ENCODE measurements around the gene RPRD1B. TPM values are rescaled to one million over a fixed set of nuclear protein-coding genes. Genes with fewer than 3 reads are reported as not detected.

Gene RPRD1B
- total and polyA plus RNA-seq, 2 of the 13 experiments (the other 11 are each of a cell fraction or from before 2014, with no cell fraction given) = 31.1 to 41.5 TPM

DNA sequence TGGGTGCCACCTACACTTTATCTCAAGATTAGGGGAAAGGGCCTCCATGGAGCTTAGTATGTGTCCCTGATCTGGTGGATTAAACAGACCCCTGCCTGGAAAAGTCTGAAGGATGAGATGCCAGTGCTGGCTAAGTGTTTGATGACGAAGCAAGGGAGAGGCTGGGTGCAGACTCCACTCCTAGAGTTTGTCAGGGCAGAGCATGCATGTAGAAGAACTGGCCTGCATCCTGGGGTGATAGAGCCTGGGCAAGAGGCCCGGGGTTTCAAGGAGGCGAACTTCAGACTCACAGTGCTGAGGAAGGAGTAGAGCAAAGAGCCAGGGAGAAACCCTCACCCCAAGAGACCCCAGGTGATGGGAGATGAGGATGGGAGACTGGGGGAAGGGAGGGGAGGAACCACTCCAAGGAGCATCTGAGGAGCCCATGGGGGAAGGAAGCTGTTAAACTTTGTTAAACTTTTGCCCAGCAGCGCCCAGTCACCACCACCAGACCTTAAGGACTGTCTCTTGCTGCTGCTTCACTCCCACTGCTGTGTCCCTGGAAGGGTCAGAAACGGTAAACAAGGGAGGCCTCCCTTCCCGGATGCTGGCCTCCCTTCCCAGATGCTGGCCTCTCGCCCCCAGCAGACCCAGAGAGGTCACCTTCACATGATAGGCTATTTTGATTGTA, 61.6 kb downstream of the RPRD1B start (continued):
- TF ChIP-seq NFATC3 (CRISPR knock-in tag; IDR thresholded peaks at IDR 0.05) (no peak), REXO4 (CRISPR knock-in tag; IDR thresholded peaks at IDR 0.05; ENCODE audit: borderline replicate concordance) (no peak), ZZZ3 (CRISPR knock-in tag; IDR thresholded peaks at IDR 0.05; ENCODE audit: borderline replicate concordance) (no peak), PHF20 (CRISPR knock-in tag; IDR thresholded peaks at IDR 0.05) (no peak), MEF2D (CRISPR knock-in tag; IDR thresholded peaks at IDR 0.05) (peak; percentile 39; the same call in 1 of the 2 replicates), SAP130 (CRISPR knock-in tag; IDR thresholded peaks at IDR 0.05; ENCODE audit: low read depth) (peak; percentile 21; the same call in 1 of the 2 replicates), GATAD2A (CRISPR knock-in tag; IDR thresholded peaks at IDR 0.05) (peak; percentile 68), BCL6 (CRISPR knock-in tag; IDR thresholded peaks at IDR 0.05) (peak; percentile 63), FLYWCH1 (CRISPR knock-in tag; IDR thresholded peaks at IDR 0.05) (no peak), TCF12 (IDR thresholded peaks at IDR 0.05) (no peak), TCF12 (CRISPR knock-in tag; IDR thresholded peaks at IDR 0.05) (no peak), THAP11 (CRISPR knock-in tag; IDR thresholded peaks at IDR 0.05) (peak; percentile 31; the same call in 1 of the 2 replicates), AGO2 (optimal IDR thresholded peaks at IDR 0.05; ENCODE audit: low read depth, low read length) (no peak)
- TF ChIP-seq, protein P1, sequence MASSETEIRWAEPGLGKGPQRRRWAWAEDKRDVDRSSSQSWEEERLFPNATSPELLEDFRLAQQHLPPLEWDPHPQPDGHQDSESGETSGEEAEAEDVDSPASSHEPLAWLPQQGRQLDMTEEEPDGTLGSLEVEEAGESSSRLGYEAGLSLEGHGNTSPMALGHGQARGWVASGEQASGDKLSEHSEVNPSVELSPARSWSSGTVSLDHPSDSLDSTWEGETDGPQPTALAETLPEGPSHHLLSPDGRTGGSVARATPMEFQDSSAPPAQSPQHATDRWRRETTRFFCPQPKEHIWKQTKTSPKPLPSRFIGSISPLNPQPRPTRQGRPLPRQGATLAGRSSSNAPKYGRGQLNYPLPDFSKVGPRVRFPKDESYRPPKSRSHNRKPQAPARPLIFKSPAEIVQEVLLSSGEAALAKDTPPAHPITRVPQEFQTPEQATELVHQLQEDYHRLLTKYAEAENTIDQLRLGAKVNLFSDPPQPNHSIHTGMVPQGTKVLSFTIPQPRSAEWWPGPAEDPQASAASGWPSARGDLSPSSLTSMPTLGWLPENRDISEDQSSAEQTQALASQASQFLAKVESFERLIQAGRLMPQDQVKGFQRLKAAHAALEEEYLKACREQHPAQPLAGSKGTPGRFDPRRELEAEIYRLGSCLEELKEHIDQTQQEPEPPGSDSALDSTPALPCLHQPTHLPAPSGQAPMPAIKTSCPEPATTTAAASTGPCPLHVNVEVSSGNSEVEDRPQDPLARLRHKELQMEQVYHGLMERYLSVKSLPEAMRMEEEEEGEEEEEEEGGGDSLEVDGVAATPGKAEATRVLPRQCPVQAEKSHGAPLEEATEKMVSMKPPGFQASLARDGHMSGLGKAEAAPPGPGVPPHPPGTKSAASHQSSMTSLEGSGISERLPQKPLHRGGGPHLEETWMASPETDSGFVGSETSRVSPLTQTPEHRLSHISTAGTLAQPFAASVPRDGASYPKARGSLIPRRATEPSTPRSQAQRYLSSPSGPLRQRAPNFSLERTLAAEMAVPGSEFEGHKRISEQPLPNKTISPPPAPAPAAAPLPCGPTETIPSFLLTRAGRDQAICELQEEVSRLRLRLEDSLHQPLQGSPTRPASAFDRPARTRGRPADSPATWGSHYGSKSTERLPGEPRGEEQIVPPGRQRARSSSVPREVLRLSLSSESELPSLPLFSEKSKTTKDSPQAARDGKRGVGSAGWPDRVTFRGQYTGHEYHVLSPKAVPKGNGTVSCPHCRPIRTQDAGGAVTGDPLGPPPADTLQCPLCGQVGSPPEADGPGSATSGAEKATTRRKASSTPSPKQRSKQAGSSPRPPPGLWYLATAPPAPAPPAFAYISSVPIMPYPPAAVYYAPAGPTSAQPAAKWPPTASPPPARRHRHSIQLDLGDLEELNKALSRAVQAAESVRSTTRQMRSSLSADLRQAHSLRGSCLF (CRISPR knock-in tag; IDR thresholded peaks at IDR 0.05; ENCODE audit: borderline replicate concordance) = no peak
- TF ChIP-seq, protein P2, sequence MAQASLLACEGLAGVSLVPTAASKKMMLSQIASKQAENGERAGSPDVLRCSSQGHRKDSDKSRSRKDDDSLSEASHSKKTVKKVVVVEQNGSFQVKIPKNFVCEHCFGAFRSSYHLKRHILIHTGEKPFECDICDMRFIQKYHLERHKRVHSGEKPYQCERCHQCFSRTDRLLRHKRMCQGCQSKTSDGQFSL (CRISPR knock-in tag; IDR thresholded peaks at IDR 0.05) = no peak
- TF ChIP-seq, protein P3, sequence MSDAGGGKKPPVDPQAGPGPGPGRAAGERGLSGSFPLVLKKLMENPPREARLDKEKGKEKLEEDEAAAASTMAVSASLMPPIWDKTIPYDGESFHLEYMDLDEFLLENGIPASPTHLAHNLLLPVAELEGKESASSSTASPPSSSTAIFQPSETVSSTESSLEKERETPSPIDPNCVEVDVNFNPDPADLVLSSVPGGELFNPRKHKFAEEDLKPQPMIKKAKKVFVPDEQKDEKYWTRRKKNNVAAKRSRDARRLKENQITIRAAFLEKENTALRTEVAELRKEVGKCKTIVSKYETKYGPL (CRISPR knock-in tag; IDR thresholded peaks at IDR 0.05) = no peak
- TF ChIP-seq, protein P4, sequence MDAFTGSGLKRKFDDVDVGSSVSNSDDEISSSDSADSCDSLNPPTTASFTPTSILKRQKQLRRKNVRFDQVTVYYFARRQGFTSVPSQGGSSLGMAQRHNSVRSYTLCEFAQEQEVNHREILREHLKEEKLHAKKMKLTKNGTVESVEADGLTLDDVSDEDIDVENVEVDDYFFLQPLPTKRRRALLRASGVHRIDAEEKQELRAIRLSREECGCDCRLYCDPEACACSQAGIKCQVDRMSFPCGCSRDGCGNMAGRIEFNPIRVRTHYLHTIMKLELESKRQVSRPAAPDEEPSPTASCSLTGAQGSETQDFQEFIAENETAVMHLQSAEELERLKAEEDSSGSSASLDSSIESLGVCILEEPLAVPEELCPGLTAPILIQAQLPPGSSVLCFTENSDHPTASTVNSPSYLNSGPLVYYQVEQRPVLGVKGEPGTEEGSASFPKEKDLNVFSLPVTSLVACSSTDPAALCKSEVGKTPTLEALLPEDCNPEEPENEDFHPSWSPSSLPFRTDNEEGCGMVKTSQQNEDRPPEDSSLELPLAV (CRISPR knock-in tag; conservative IDR thresholded peaks at IDR 0.05; ENCODE audit: low read depth) = no peak
- TF ChIP-seq, protein P5, sequence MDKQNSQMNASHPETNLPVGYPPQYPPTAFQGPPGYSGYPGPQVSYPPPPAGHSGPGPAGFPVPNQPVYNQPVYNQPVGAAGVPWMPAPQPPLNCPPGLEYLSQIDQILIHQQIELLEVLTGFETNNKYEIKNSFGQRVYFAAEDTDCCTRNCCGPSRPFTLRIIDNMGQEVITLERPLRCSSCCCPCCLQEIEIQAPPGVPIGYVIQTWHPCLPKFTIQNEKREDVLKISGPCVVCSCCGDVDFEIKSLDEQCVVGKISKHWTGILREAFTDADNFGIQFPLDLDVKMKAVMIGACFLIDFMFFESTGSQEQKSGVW (CRISPR knock-in tag; IDR thresholded peaks at IDR 0.05; ENCODE audit: borderline replicate concordance) = no peak
- TF ChIP-seq, protein P6, sequence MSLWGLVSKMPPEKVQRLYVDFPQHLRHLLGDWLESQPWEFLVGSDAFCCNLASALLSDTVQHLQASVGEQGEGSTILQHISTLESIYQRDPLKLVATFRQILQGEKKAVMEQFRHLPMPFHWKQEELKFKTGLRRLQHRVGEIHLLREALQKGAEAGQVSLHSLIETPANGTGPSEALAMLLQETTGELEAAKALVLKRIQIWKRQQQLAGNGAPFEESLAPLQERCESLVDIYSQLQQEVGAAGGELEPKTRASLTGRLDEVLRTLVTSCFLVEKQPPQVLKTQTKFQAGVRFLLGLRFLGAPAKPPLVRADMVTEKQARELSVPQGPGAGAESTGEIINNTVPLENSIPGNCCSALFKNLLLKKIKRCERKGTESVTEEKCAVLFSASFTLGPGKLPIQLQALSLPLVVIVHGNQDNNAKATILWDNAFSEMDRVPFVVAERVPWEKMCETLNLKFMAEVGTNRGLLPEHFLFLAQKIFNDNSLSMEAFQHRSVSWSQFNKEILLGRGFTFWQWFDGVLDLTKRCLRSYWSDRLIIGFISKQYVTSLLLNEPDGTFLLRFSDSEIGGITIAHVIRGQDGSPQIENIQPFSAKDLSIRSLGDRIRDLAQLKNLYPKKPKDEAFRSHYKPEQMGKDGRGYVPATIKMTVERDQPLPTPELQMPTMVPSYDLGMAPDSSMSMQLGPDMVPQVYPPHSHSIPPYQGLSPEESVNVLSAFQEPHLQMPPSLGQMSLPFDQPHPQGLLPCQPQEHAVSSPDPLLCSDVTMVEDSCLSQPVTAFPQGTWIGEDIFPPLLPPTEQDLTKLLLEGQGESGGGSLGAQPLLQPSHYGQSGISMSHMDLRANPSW (CRISPR knock-in tag; IDR thresholded peaks at IDR 0.05; ENCODE audit: borderline replicate concordance) = no peak
